ENCODE measurements around the gene RNGTT.
"Not testable (repeated sequence)": the region's sequence is repeated elsewhere in the genome, so short reads cannot be mapped to it uniquely, and the experiment has no call there.

RNGTT gene

GRCh38 chr6:88952065-88952704 is 11.2 kb downstream of the RNGTT start:
- Histone ChIP-seq H3K27ac (no peak overlapping the region), H3K36me3 (peaks cover 9% of the 10 kb centered on the region), H3K27me3 (ENCODE audit: insufficient read depth, low read depth, severe bottlenecking) (no peaks in the 10 kb centered on the region), H3K9me3 (ENCODE audit: severe bottlenecking) (peaks cover 3% of the 10 kb centered on the region), H3K4me3 (ENCODE audit: low read depth, low read length) (no peak overlapping the region)
- TF ChIP-seq CTCF (IDR thresholded peaks at IDR 0.05; ENCODE audit: low read depth, low read length): no peak
- no peak for DNase-seq

GRCh38 chr6:88945415-88946008 is 17.9 kb downstream of the RNGTT start:
- TF ChIP-seq CTCF (IDR thresholded peaks at IDR 0.05; ENCODE audit: low read depth, low read length): no peak
- Histone ChIP-seq H3K9me3 (ENCODE audit: severe bottlenecking) (no peaks in the 10 kb centered on the region), H3K27me3 (ENCODE audit: insufficient read depth, low read depth, severe bottlenecking) (no peaks in the 10 kb centered on the region), H3K27ac (no peak overlapping the region), H3K36me3 (no peaks in the 10 kb centered on the region; the same call in none of the 2 replicates), H3K4me3 (ENCODE audit: low read depth, low read length) (no peak overlapping the region)
- no peak for DNase-seq

GRCh38 chr6:88933521-88933920 is 29.9 kb downstream of the RNGTT start:
- DNase-seq: no peak
- H3K4me3 ChIP-seq (ENCODE audit: low read depth, low read length): no peak overlapping the region
- TF ChIP-seq CTCF (IDR thresholded peaks at IDR 0.05; ENCODE audit: low read depth, low read length): no peak
- H3K9me3 ChIP-seq (ENCODE audit: severe bottlenecking): no peaks in the 10 kb centered on the region
- H3K27me3 ChIP-seq (ENCODE audit: insufficient read depth, low read depth, severe bottlenecking): no peaks in the 10 kb centered on the region
- H3K27ac ChIP-seq: no peak overlapping the region
- peaks cover 29% of the 10 kb centered on the region for H3K36me3 ChIP-seq

- not testable (repeated sequence) for H3K9me3 ChIP-seq (ENCODE audit: severe bottlenecking); H3K27ac ChIP-seq; DNase-seq; H3K4me3 ChIP-seq (ENCODE audit: low read depth, low read length); H3K27me3 ChIP-seq (ENCODE audit: insufficient read depth, low read depth, severe bottlenecking)
- H3K36me3 ChIP-seq: peaks cover 27% of the 10 kb centered on the region
Measured at GRCh38 chr6:88932019-88932418, 31.4 kb downstream of the RNGTT start.

- Histone ChIP-seq H3K36me3 (peaks cover 19% of the 10 kb centered on the region), H3K27me3 (ENCODE audit: insufficient read depth, low read depth, severe bottlenecking) (no peaks in the 10 kb centered on the region), H3K27ac (no peak overlapping the region), H3K4me3 (ENCODE audit: low read depth, low read length) (no peak overlapping the region), H3K9me3 (ENCODE audit: severe bottlenecking) (no peaks in the 10 kb centered on the region)
- no peak for DNase-seq
- no peak for TF ChIP-seq CTCF (IDR thresholded peaks at IDR 0.05; ENCODE audit: low read depth, low read length)
Measured at GRCh38 chr6:88922775-88923548, 40.5 kb downstream of the RNGTT start.

- Histone ChIP-seq H3K27me3 (ENCODE audit: insufficient read depth, low read depth, severe bottlenecking) (no peaks in the 10 kb centered on the region), H3K27ac (no peak overlapping the region), H3K36me3 (peaks cover 16% of the 10 kb centered on the region), H3K9me3 (ENCODE audit: severe bottlenecking) (no peaks in the 10 kb centered on the region), H3K4me3 (ENCODE audit: low read depth, low read length) (no peak overlapping the region)
- no peak for DNase-seq
- no peak for TF ChIP-seq CTCF (IDR thresholded peaks at IDR 0.05; ENCODE audit: low read depth, low read length)
Measured at GRCh38 chr6:88921734-88922133, 41.7 kb downstream of the RNGTT start.

All from WERI-Rb-1 (cell line).